HG03103 (cell line): ENCODE data around the gene SH3TC1.

Experiments
- ATAC-seq: cut with Tn5 transposase; IDR thresholded peaks from one replicate; pipeline ENCODE4 v1.9.1; 2021; ENCODE audit warnings: low read depth; ENCODE audit not compliant: unreplicated experiment

SH3TC1 gene

GRCh38 chr4:8282134-8282641, 83.1 kb downstream of the SH3TC1 start:
- no peak for ATAC-seq

GRCh38 chr4:8282742-8283141, 83.7 kb downstream of the SH3TC1 start:
- ATAC-seq, result no peak

- no peak for ATAC-seq
These were observed 84.1 kb downstream of the SH3TC1 start for GRCh38 chr4:8283161-8283560.

DNA sequence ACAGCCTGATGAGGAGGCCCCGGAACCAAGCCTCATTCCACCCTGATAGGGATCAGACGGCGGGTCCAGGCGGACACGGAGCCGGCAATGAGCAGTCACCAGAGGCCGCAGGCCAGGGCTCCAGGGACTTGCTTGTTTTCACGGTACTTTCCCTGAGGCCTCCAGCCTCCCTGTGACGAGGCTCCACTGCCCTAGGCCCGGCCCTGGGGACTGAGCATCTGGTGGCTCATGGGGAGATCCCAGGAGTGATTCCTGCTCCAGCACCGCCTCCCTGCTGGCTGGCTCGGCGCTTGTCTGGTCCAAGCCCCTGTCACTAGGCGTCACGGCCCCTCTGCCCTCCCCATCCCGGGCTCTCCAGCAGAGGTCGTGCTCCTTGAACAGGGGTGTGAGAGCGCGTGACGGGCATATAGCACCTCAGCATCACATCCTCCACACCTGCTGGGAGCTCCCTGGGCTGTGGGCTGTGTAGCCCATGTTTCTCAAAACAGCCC, 84.6 kb downstream of the SH3TC1 start:
- no peak for ATAC-seq

GRCh38 chr4:8284391-8284790, 85.3 kb downstream of the SH3TC1 start:
- ATAC-seq, result no peak

GRCh38 chr4:8285143-8285975, 86.3 kb downstream of the SH3TC1 start:
- no peak for ATAC-seq

- no peak for ATAC-seq
These were observed 87.1 kb downstream of the SH3TC1 start for GRCh38 chr4:8285976-8286718.

GRCh38 chr4:8286719-8287342, 87.7 kb downstream of the SH3TC1 start:
- ATAC-seq, result no peak

GRCh38 chr4:8287343-8288280, 88.5 kb downstream of the SH3TC1 start:
- no peak for ATAC-seq

- ATAC-seq, result no peak
These were observed 90.2 kb downstream of the SH3TC1 start for GRCh38 chr4:8289151-8289750.

GRCh38 chr4:8289956-8290700, 91.0 kb downstream of the SH3TC1 start:
- ATAC-seq, result no peak

GRCh38 chr4:8290701-8290970, 91.5 kb downstream of the SH3TC1 start:
- no peak for ATAC-seq
